Ascending aorta (tissue), 2 donors: ENCODE measurements around the gene DNAH1. TPM values are rescaled to one million over a fixed set of nuclear protein-coding genes. Genes with fewer than 3 reads are reported as not detected.

Experiments
- DNase-seq, 2 donors: peaks; one replicate each; pipeline ENCODE4 v3.0.0-alpha.2; 2019; ENCODE audit warnings: low spot score in 2 of 2
- H3K27ac ChIP-seq, 2 donors: fragments of 200-600 bp; sonication (generic); one replicate each; pipeline ENCODE4 v1.5.1; 2016 to 2017; ENCODE audit warnings: mild to moderate bottlenecking in 1 of 2
- H3K27me3 ChIP-seq: fragments of 200-600 bp; sonication (generic); one replicate; pipeline ENCODE4 v1.5.1; 2017
- H3K36me3 ChIP-seq, 2 donors: fragments of 200-600 bp; sonication (generic); one replicate each; pipeline ENCODE4 v1.5.1; 2016
- H3K4me1 ChIP-seq, 2 donors: fragments of 200-600 bp; sonication (generic); one replicate each; pipeline ENCODE4 v1.5.1; 2016 to 2017; ENCODE audit warnings: mild to moderate bottlenecking in 1 of 2
- H3K4me3 ChIP-seq, 2 donors: fragments of 200-600 bp; sonication (generic); one replicate each; pipeline ENCODE4 v1.5.1; 2016 to 2017; ENCODE audit warnings: mild to moderate bottlenecking in 1 of 2
- H3K9me3 ChIP-seq, 2 donors: fragments of 200-600 bp; sonication (generic); one replicate each; pipeline ENCODE4 v1.5.1; 2016
- CTCF ChIP-seq, 3 experiments: fragments of 200-600 bp in 2 of 3; fragments of 450-650 bp in 1 of 3; sonication (generic) in 2 of 3; IDR thresholded peaks; one replicate each; pipeline ENCODE4 v1.5.1; 2016 to 2019; ENCODE audit warnings: antibody characterized with exemption in 3 of 3, mild to moderate bottlenecking in 1 of 3, moderate library complexity in 1 of 3
- intact Hi-C: fragments of 100-400 bp; cut with DNase I; formaldehyde crosslinking; loops from one replicate; pipeline ENCODE4 v1.15.1; 2023
- total RNA-seq: library from RNA; depleted of rRNA; stranded (reverse); fragments of >200 nt; gene quantifications from one replicate; pipeline ENCODE4 v1.1.0, GENCODE V29; 2016

The DNAH1 gene
- total RNA-seq, 1 donor from 2014 or later: 7.6 TPM

GRCh38 chr3:52341123-52341522 lies 25.0 kb downstream of the DNAH1 start:
- Histone ChIP-seq H3K4me1 (peaks cover 1 to 9% of the 10 kb centered on the region in 2 donors), H3K27ac (no peak overlapping the region), H3K27me3 (no peaks in the 10 kb centered on the region), H3K4me3 (no peak overlapping the region), H3K9me3 (no peaks in the 10 kb centered on the region), H3K36me3 (no peaks in the 10 kb centered on the region)
- TF ChIP-seq CTCF (IDR thresholded peaks at IDR 0.05): no peak
- no peak for DNase-seq
- intact Hi-C loops: no loop called here

GRCh38 chr3:52343946-52344600 lies 28.0 kb downstream of the DNAH1 start:
- Histone ChIP-seq H3K27ac (no peak overlapping the region), H3K4me3 (no peak overlapping the region), H3K27me3 (no peaks in the 10 kb centered on the region), H3K9me3 (no peaks in the 10 kb centered on the region), H3K36me3 (no peaks in the 10 kb centered on the region), H3K4me1 (peaks cover 8 to 22% of the 10 kb centered on the region in 2 donors)
- intact Hi-C loops: no loop called here
- no peak for DNase-seq
- no peak for TF ChIP-seq CTCF (IDR thresholded peaks at IDR 0.05)

DNA sequence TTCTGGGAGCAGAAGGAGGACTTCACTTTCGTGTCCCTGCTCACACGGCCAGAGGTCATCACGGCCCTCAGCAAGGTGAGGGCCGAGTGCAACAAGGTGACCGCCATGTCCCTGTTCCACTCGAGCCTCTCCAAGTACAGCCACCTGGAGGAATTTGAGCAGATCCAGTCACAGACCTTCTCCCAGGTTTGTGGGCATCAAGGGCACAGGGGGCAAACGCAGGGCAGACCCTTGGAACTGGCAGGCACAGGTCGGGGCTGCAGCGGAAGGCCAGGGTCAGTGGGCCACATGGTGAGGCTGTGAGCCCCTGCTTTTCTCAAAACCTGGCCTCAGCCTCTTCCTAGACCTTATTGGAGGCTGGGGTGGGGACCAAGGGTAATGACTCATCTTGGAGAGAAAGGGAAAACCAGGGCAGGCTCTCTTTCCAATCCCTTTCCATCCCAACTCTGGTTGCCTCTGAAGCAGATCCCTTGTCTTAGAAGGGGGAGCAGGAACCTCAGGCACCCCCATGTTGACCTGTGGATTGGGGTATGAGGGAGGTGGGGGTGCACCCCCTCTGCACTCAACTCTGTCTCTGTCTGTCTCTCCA lies 29.5 kb downstream of the DNAH1 start:
- no peak overlapping the region for H3K4me3 ChIP-seq
- no peak for DNase-seq
- no peaks in the 10 kb centered on the region for H3K9me3 ChIP-seq
- no peaks in the 10 kb centered on the region for H3K27me3 ChIP-seq
- H3K36me3 ChIP-seq: peaks cover 0 to 8% of the 10 kb centered on the region in 2 donors
- intact Hi-C loops: no loop called here
- H3K27ac ChIP-seq: peak overlapping the region; percentile 41 to 73
- TF ChIP-seq CTCF (IDR thresholded peaks at IDR 0.05): no peak
- peaks cover 8 to 22% of the 10 kb centered on the region in 2 donors for H3K4me1 ChIP-seq

DNA sequence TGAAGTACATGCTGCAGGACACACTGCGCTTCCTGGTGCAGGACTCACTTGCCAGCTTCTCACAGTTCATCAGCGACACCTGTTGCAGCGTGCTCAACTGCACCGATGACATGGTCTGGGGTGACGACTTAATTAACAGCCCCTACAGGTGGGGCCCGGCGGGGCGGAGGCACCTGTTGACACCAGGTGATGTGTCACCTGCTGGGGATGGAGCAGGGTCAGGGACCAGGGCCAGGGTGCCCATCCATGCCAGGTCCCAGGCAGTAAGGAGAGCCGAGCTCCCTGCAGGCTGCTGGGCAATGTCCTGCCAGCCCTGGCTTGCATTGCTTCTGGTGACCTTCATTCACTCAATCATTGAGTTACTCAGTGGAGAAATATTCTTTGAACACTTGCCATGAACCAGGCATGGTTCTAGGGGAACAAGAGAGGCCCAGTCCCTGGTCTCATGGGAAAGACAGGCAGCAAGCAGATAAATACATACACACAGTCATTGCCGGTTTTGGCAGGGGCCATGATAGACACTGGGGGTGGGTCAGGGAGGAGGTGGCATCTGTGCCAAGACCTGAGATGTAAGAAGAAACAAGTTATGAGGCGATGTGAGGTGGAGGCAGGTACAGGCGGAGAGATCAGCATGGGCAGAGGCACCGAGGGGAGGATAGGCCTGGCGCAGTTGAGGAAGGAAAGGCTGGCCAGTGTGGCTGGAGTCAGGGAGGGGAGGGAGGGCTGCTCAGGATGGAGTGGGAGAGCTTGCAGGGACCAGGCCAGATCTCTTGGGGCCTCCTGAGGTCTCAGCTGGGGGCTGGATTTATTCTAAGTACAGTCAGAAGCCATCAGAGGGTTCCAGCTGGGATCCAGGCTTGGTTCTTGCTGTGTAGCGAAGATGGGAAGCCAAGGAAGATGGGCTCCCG lies 30.8 kb downstream of the DNAH1 start:
- DNase-seq: peak; percentile 10 to 76
- no peaks in the 10 kb centered on the region for H3K27me3 ChIP-seq
- H3K4me1 ChIP-seq: peaks cover 8 to 22% of the 10 kb centered on the region in 2 donors
- intact Hi-C loops: no loop called here
- no peaks in the 10 kb centered on the region for H3K9me3 ChIP-seq
- peaks cover 6 to 14% of the 10 kb centered on the region in 2 donors for H3K36me3 ChIP-seq
- peak overlapping the region; percentile 73 to 75 for H3K27ac ChIP-seq
- no peak for TF ChIP-seq CTCF (IDR thresholded peaks at IDR 0.05)
- H3K4me3 ChIP-seq: no peak overlapping the region

GRCh38 chr3:52347716-52348635 lies 31.9 kb downstream of the DNAH1 start:
- Histone ChIP-seq H3K4me1 (peaks cover 8 to 22% of the 10 kb centered on the region in 2 donors), H3K27ac (peak overlapping the region; percentile 73 to 75), H3K36me3 (peaks cover 11 to 23% of the 10 kb centered on the region in 2 donors), H3K9me3 (no peaks in the 10 kb centered on the region), H3K4me3 (no peak overlapping the region), H3K27me3 (no peaks in the 10 kb centered on the region)
- TF ChIP-seq CTCF (IDR thresholded peaks at IDR 0.05): no peak
- no peak for DNase-seq
- intact Hi-C loops: no loop called here
